Brain microvascular endothelial cell (primary cell): ENCODE data around the gene SPATC1L.

Experiments
- DNase-seq: peaks from one replicate; pipeline ENCODE4 v3.0.0-alpha.2; 2020
- H3K27ac ChIP-seq: fragments of 250-450 bp; sonication (Bioruptor Pico); 2 replicates; pipeline ENCODE4 v1.5.1; 2020; ENCODE audit warnings: mild to moderate bottlenecking, moderate library complexity
- H3K27me3 ChIP-seq: fragments of 250-450 bp; sonication (Bioruptor Pico); replicated peaks from 2 replicates; pipeline ENCODE4 v1.5.1; 2020; ENCODE audit warnings: mild to moderate bottlenecking
- H3K36me3 ChIP-seq: fragments of 250-450 bp; sonication (Bioruptor Pico); replicated peaks from 2 replicates; pipeline ENCODE4 v1.5.1; 2020; ENCODE audit warnings: mild to moderate bottlenecking
- H3K4me3 ChIP-seq: 2 replicates; pipeline ENCODE4 v1.5.1; 2011; ENCODE audit warnings: low read depth, mild to moderate bottlenecking, control low read depth, low read length, moderate library complexity
- in situ Hi-C: cut with HindIII; loops from 2 replicates; pipeline ENCODE4 v1.10.0; 2017; ENCODE audit warnings: low sequenced_read_pairs, low pct_ligation_motif_present
- TF ChIP-seq, protein P1 (sequence below): IDR thresholded peaks from 2 replicates; pipeline ENCODE4 v1.5.1; 2011; ENCODE audit warnings: low read depth, mild to moderate bottlenecking, moderate library complexity, low read length, control low read depth, inconsistent platforms; ENCODE audit errors: missing control alignments

Gene SPATC1L

DNA sequence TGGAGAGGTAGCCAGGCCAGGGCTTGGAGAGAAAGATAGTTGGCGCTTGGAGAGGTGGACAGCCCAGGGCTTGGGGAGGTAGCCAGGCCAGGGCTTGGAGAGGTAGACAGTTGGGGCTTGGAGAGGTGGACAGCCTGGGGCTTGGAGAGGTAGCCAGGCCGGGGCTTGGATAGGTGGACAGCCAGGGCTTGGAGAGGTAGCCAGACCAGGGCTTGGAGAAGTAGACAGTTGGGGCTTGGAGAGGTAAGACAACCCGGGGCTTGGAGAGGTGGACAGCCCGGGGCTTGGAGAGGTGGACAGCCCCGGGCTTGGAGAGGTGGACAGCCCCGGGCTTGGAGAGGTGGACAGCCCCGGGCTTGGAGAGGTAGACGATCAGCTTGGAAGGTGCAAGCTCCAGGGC lies 36.6 kb upstream of the SPATC1L start:
- Histone ChIP-seq H3K27me3 (no peaks in the 10 kb centered on the region), H3K4me3 (no peak overlapping the region), H3K27ac (no peak overlapping the region), H3K36me3 (peaks cover 31% of the 10 kb centered on the region)
- in situ Hi-C loops = no loop called here
- DNase-seq = no peak
- TF ChIP-seq, protein P1, sequence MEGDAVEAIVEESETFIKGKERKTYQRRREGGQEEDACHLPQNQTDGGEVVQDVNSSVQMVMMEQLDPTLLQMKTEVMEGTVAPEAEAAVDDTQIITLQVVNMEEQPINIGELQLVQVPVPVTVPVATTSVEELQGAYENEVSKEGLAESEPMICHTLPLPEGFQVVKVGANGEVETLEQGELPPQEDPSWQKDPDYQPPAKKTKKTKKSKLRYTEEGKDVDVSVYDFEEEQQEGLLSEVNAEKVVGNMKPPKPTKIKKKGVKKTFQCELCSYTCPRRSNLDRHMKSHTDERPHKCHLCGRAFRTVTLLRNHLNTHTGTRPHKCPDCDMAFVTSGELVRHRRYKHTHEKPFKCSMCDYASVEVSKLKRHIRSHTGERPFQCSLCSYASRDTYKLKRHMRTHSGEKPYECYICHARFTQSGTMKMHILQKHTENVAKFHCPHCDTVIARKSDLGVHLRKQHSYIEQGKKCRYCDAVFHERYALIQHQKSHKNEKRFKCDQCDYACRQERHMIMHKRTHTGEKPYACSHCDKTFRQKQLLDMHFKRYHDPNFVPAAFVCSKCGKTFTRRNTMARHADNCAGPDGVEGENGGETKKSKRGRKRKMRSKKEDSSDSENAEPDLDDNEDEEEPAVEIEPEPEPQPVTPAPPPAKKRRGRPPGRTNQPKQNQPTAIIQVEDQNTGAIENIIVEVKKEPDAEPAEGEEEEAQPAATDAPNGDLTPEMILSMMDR = no peak

DNA sequence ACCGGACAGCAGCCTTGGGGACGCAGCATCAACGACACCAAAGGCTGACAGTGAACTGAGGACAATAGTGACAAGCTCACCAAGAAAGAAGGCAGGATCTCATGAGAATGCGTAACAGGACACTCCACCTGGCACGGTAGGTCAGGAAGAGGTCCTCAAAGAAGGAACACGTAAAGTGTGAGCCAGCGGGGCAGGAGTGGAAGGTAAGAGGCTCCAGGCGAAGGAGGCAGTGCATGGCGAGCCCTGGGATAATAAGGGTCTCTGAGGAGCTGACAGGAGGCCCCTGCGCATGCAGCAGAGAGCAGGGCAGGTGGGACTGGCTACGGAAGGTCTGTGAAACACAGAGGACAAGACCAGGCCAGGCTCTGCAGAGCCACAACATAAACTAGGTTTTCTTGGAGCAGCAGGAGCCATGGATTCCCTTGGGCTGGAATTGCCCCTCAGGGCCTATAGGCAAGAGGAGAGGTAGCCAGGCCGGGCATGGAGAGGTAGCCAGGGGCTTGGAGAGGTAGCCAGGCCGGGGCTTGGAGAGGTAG lies 36.1 kb upstream of the SPATC1L start:
- Histone ChIP-seq H3K36me3 (peaks cover 36% of the 10 kb centered on the region), H3K4me3 (no peak overlapping the region), H3K27me3 (no peaks in the 10 kb centered on the region), H3K27ac (no peak overlapping the region)
- TF ChIP-seq, protein P1 = no peak
- in situ Hi-C loops = no loop called here
- no peak for DNase-seq

DNA sequence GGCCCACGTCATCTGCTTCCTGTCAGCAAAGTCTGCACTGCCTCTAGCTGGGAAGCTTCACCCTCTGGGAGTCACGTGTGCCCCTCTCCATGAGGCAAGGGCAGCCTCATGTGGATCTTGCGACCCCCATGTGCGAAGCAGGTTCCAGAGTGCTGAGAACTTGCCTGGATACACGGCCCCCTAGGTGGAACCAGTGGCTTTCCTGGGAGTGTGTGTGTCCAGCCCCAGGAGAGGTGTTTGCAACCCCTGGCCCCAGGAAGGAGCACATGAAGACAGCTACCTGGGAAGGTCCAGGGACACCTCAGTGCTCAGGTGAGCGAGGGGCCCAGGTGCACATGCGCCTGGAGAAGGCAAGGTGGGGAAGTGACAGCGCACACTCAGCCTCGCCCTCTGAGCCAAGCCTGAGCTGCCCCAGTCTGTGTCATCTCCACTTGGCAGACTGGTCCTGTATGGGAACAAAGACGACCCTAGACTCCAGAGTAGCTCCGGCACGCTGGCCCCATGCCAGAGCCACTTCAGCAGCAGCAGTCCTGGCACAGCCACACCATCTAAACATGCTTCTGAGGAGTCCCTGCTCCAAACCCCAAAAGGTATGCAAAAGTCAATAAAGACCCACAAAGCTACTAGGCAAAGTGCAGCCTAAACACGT lies 35.5 kb upstream of the SPATC1L start:
- Histone ChIP-seq H3K27me3 (no peaks in the 10 kb centered on the region), H3K4me3 (no peak overlapping the region), H3K36me3 (peaks cover 37% of the 10 kb centered on the region), H3K27ac (no peak overlapping the region)
- TF ChIP-seq, protein P1 = no peak
- in situ Hi-C loops = no loop called here
- DNase-seq = no peak

DNA sequence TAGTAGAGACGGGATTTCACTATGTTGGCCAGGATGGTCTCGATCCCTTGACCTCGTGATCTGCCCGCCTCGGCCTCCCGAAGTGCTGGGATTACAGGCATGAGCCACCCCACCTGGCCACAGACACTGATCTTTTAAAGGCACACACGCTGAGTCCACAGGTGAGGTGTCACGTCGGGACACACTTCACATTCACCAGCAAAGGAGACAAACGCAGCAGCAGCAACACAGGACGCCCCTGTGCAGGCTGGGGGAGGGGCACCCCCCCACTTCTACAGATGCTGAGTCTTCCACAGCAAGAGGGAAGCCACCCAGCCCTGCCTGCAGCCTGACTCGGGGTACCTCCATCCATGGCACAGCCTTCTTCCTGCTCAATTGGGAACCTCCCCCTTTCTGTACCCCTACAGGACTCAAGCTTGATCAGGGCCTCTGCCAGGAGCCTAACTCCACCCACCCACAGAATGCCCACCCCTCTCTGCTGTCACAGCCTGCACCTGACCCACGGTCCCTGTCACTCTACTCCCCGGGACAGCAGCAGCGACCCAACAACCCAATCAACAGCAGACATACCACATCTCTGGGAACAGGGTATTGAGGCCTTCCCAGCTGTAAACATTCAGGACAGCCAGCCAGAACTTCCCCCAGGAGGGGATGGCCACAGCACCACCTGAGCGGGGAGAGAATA lies 34.8 kb upstream of the SPATC1L start:
- no peak overlapping the region for H3K27ac ChIP-seq
- in situ Hi-C loops = no loop called here
- TF ChIP-seq, protein P1 = no peak
- H3K36me3 ChIP-seq = peaks cover 37% of the 10 kb centered on the region
- H3K27me3 ChIP-seq = no peaks in the 10 kb centered on the region
- no peak overlapping the region for H3K4me3 ChIP-seq
- no peak for DNase-seq

DNA sequence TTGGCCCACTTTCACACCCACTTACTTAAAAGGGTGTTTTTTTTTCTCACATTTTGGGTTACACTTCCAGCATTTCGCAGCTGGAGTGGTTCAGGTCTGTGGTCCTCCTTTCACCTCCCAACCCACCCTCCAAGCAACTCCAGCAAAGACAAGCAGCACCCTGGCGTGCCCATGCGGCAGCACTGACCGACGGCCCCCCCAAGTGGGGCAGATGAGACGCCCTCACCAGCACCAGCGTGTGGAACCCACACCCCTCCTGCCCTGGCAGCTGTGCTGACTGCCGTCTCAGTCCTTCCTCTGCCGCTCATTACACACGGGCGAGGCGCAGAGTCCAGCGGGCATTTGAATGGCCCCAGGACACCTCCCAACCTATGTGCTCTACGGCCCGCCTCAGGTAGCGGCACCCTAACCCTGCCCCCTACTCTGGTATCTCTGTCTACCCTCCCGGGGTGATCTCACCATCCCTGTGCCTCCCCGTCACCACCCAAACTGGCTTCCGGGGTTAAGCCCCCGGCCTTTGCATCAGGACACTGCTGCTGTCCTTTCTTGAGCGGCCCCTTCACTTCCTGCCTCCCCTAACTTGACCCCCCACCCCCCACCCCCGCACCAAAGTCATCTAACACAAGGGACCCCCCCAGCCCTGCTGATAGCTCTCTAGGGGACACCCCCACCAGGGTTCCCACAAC lies 33.4 kb upstream of the SPATC1L start:
- in situ Hi-C loops = no loop called here
- TF ChIP-seq, protein P1 = no peak
- no peak overlapping the region for H3K27ac ChIP-seq
- H3K36me3 ChIP-seq = peaks cover 42% of the 10 kb centered on the region
- no peaks in the 10 kb centered on the region for H3K27me3 ChIP-seq
- no peak for DNase-seq
- H3K4me3 ChIP-seq = no peak overlapping the region
